Stimulated activated CD4-positive, alpha-beta T cell treated with anti-CD3 and anti-CD28 coated beads, Interleukin-2, amount 100 ng/mL, for 4 hours (primary cell): ENCODE results near the gene GBE1.

Experiments
- DNase-seq: peaks from one replicate; pipeline ENCODE4 v3.0.0-alpha.2; 2020; ENCODE audit warnings: low read depth

Gene GBE1

GRCh38 chr3:81621277-81621676 lies 140.2 kb downstream of the GBE1 start:
- no peak for DNase-seq

DNA sequence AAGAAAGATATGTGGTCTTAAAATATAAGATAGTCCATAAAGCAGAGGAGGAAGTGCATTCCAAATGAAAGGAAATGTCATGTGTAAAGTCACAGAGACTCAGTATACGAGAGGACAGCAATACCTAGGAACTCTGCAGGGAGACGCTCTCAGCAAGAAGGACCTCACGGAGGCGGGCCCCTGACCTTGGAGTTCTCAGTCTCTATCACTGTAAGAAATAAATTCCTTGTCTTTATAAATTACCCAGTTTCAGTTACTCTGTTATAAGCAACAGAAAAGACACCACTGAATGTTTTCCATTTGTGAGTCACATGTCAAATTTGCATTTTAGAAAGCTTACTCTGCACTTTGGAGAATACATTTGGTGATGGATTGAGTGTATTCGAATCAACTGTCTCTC lies 140.6 kb downstream of the GBE1 start:
- DNase-seq, result no peak

DNA sequence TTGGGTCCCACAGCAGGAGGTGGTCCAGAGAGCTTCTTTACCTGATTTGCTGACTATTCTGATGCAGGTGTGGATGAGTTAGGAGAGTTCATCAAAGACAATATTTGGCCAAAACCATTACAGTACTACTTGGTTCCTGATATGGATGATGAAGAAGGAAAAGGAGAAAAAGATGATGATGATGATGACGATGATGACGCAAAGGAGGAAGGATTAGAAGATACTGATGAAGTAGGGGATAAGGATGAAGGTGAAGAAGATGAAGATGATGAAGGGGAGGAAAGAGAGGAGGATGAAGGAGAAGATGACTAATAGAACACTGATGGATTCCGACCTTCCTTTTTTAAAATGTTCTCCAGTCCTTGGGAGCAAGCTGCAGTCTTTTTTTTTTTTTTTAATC lies 148.7 kb downstream of the GBE1 start:
- DNase-seq, result no peak

GRCh38 chr3:81602781-81603180 lies 158.7 kb downstream of the GBE1 start:
- DNase-seq, result no peak

DNA sequence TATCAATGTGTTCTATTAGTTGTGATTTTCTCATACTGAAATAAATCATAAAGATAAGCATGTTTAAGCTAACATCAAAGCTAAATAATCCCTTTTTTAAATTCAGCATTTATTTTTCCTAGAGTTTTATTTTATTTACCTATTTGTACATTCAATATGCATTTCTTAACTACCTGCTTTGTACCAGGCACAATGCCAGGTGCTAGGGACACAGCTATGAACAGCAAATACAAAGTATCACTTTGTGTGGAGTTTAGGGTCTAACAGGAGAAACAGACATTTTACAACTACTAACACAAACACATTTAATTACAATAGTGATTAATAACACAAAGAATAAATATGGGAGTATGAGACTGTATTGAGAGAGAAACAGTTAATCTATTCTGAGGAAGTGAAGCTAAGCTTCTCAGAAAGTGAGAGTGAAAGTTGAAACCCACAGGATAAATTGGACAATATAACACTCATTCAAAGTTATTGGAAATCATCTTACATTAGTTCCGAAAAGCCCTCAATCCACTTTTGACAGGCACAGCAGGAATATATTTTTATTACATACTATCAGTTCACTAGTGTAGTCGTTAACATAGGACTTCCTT lies 159.6 kb downstream of the GBE1 start:
- no peak for DNase-seq

GRCh38 chr3:81592101-81592500 lies 169.3 kb downstream of the GBE1 start:
- DNase-seq, result no peak

DNA sequence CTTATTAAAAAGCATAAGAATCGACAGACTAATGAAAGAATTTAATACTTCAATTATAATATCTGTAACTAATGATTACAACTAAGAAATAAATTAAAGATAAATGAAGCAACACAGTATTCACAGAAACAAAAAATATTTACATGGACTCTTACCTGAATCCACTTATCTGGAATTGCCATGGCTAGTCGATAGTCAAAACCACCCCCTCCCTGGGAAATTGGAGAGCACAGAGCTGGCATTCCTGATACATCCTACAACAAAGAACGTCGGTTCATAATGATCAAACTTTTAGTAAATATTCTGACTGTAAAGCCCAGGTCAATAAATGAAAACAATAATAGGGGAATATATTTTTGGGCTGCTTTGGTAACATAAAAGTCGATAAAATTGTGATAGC lies 175.5 kb downstream of the GBE1 start:
- DNase-seq, result no peak

- DNase-seq, result no peak
Measured at GRCh38 chr3:81585056-81585455, 176.4 kb downstream of the GBE1 start.

- no peak for DNase-seq
Measured at GRCh38 chr3:81581966-81582599, 179.4 kb downstream of the GBE1 start.

DNA sequence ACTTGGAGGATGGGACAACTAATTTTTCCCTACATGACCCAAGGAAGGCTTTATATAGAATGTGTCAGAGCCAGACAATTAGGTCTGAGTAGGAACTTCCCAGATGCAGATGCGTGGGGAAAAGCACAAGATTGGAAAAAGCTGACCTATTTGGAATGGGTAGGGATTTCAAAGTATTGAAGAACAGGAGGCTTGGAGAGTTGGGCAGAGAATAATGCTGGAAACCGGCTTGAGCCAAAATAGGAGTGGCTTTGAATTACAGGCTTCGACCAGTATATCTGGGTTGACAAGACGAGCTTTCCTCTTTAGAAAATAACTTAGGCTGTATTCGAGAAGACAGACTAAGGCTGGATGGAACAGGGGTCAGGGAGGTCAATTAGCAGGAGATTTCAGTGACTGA lies 181.1 kb downstream of the GBE1 start:
- no peak for DNase-seq

GRCh38 chr3:81579744-81580143 lies 181.7 kb downstream of the GBE1 start:
- no peak for DNase-seq

DNA sequence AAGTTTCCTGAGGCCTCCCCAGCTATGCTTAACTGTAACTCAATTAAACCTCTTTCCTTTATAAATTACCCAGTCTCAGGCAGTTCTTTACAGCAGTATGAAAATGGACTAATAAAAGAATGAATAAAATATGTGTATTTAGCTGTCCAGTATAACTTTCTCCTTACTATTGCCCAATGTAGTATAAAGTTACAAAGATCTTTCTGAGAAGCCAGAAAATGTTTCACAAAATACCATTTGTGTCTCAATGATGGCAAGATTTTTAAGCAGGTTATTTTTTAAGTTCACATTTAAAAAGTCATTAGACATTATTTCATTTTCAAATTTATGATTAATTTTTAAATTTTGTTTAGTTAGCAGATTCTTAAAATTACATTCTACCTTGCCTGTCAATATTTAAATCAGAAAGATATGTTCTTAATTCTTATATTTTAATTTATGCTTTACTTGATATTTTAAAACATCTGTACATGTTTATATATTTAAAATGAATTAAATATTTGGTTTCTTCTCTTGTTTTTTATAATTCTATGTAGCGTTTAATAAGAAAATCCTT lies 189.2 kb downstream of the GBE1 start:
- DNase-seq, result no peak

DNA sequence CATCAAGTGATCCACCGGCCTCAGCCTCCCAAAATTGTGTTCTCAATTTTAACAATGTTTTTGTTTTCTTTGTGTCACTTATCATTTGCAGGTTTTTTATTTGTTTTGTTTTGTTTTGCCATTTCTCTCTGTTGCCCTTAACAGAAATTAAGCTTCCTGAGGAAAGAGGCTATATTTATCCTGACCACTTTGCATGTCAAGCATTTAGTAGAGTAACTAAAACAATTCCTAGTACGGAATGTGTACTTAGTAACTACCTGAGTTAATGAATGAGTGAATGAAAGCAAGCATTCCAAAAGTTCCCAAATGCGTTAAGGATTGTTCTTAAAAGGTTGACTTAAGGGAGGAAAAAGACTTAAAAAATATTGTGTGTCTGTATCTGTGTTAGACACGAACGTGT lies 193.1 kb downstream of the GBE1 start:
- no peak for DNase-seq

- DNase-seq, result no peak
Measured at GRCh38 chr3:81565041-81565440, 196.4 kb downstream of the GBE1 start.

DNA sequence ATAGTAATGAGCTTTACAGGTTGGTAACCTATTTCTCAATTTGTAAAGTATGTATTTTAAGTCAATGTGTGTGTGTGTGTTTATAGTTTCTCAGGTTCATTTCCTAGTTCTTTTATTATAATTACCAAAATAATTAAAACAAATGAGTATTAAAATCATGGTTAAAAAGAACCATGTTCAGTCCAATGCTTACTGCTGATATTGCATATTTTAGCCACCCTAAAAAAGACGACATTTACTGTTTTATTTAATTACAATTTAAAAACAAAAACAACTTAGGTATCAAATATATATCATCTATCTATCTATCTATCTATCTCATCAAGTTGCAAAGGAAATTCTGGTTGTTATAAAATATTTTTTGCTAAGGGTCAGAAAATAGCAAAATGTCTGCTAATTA lies 203.3 kb downstream of the GBE1 start:
- DNase-seq, result no peak

GRCh38 chr3:81554801-81555200 lies 206.6 kb downstream of the GBE1 start:
- no peak for DNase-seq

DNA sequence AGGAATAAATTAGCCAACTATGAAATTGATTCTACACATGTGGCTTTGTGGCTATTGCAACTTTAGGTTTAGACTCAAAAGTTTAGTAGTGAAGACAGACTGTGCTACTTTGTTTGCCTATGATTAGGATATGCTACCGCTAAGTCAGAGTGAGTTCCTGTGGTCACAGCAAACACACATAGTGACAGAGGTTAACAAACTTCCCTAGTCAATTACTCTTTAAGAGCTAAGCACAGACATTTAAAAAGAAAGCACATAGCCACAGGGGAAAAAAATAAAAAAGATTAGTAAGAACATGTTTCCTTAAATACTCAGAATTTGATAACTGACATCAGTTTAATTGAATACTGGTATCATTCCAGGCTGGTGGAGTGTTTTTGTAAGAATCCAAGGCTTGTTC lies 207.1 kb downstream of the GBE1 start:
- DNase-seq, result no peak

- no peak for DNase-seq
Measured at GRCh38 chr3:81550415-81550814, 211.0 kb downstream of the GBE1 start.

- no peak for DNase-seq
Measured at GRCh38 chr3:81549831-81550230, 211.6 kb downstream of the GBE1 start.

- no peak for DNase-seq
Measured at GRCh38 chr3:81549388-81549787, 212.1 kb downstream of the GBE1 start.

GRCh38 chr3:81545572-81545971 lies 215.9 kb downstream of the GBE1 start:
- DNase-seq, result no peak

GRCh38 chr3:81544385-81544784 lies 217.1 kb downstream of the GBE1 start:
- DNase-seq, result no peak

- DNase-seq, result no peak
Measured at GRCh38 chr3:81540787-81541186, 220.7 kb downstream of the GBE1 start.

GRCh38 chr3:81531846-81532245 lies 229.6 kb downstream of the GBE1 start:
- no peak for DNase-seq
